A673 (cell line): Measurements from ENCODE around the gene ASB16.
"Not testable (repeated sequence)": the region's sequence is repeated elsewhere in the genome, so short reads cannot be mapped to it uniquely, and the experiment has no call there.

Experiments
- CTCF ChIP-seq: fragments of 300-800, 200-600 bp; sonication (generic); conservative IDR thresholded peaks from 2 replicates; pipeline ENCODE4 v1.5.1; 2017; ENCODE audit warnings: low read depth, mild to moderate bottlenecking, antibody characterized with exemption, low read length, moderate library complexity, mixed read lengths
- EZH2 ChIP-seq: fragments of 200-600 bp; sonication (generic); IDR thresholded peaks from 2 replicates; pipeline ENCODE4 v1.6.1; 2017; ENCODE audit warnings: borderline replicate concordance, low read depth, mild to moderate bottlenecking, mixed read lengths, antibody characterized with exemption, low read length; ENCODE audit not compliant: poor library complexity, severe bottlenecking

GRCh38 chr17:44149066-44149465, 21.4 kb upstream of the ASB16 start:
- not testable (repeated sequence) for TF ChIP-seq CTCF, EZH2
